Aorta (tissue), 5 donors: Measurements from ENCODE around the gene SLAMF7. TPM values are rescaled to one million over a fixed set of nuclear protein-coding genes. Genes with fewer than 3 reads are reported as not detected.

Experiments used
- ATAC-seq: fragments of 200-7000 bp; cut with Tn5 transposase; one replicate; pipeline ENCODE4 v1.9.1; 2022; ENCODE audit warnings: moderate library complexity; ENCODE audit not compliant: low FRiP score
- DNase-seq, 2 donors: peaks; one replicate each; pipeline ENCODE4 v3.0.0-alpha.2; 2020
- H3K27ac ChIP-seq, 2 donors: one replicate each; pipeline ENCODE4 v1.5.1; 2013; ENCODE audit warnings: low read length in 2 of 2, mild to moderate bottlenecking in 2 of 2, moderate library complexity in 2 of 2, control low read depth in 1 of 2, inconsistent platforms in 1 of 2, low read depth in 1 of 2
- H3K27me3 ChIP-seq, 2 donors: one replicate each; pipeline ENCODE4 v1.6.1; 2013; ENCODE audit warnings: control low read depth in 1 of 2, low read length in 1 of 2, mild to moderate bottlenecking in 1 of 2, moderate library complexity in 1 of 2; ENCODE audit not compliant: insufficient read depth in 2 of 2, control insufficient read depth in 1 of 2
- H3K36me3 ChIP-seq, 2 donors: one replicate each; pipeline ENCODE4 v1.6.1; 2013; ENCODE audit warnings: control low read depth in 1 of 2, low read length in 1 of 2, mild to moderate bottlenecking in 1 of 2; ENCODE audit not compliant: insufficient read depth in 2 of 2, control insufficient read depth in 1 of 2
- H3K4me1 ChIP-seq, 2 donors: one replicate each; pipeline ENCODE4 v1.6.1; 2013; ENCODE audit warnings: low read length in 2 of 2, control low read depth in 1 of 2, mild to moderate bottlenecking in 1 of 2, moderate library complexity in 1 of 2; ENCODE audit not compliant: insufficient read depth in 2 of 2, control insufficient read depth in 1 of 2
- H3K4me3 ChIP-seq, 2 donors: one replicate each; pipeline ENCODE4 v1.5.1; 2013; ENCODE audit warnings: low read length in 2 of 2, control low read depth in 1 of 2, mild to moderate bottlenecking in 1 of 2
- H3K9me3 ChIP-seq: one replicate; pipeline ENCODE4 v1.6.1; 2013; ENCODE audit warnings: mild to moderate bottlenecking, low read length; ENCODE audit not compliant: control insufficient read depth
- WGBS, 2 donors: extraction: QIAGEN DNeasy Blood & Tissue Kit; methylation state at CpG; one replicate each; pipeline ENCODE4 v1.1.7; 2013; 5-methylcytosine and 5-hydroxymethylcytosine counted together
- intact Hi-C, 2 donors: fragments of 100-400 bp; cut with DNase I; formaldehyde crosslinking; loops; one replicate each; pipeline versions ENCODE4 v1.14.2 to v1.15.0; 2022
- polyA plus RNA-seq, 2 donors: library from polyadenylated mRNA; stranded (reverse); fragments of 200-250 nt; gene quantifications; one replicate each; pipeline ENCODE4 v1.2.3, GENCODE V29; 2013
- total RNA-seq, 2 donors: library from RNA; stranded (reverse); fragmentation: NEBNext Ultra II Directional; extraction: Animal tissue kit (Norgen Biotek cat#: 25700); gene quantifications; one replicate each; pipeline ENCODE4 v1.2.1, GENCODE V29; 2021
- donor health status: healthy with polysubstance abuse.
- donor health status: Bipolar disorder and iron deficiency.
- donor health status: DM: no; HTN: no; CAD: no.
- donor health status: DM: no; HTN: no; CAD: no.
- donor health status: DM: yes; HTN: yes; CAD: no.

SLAMF7 gene
- total and polyA plus RNA-seq, 4 donors: 2.5 to 8.9 (median 2.9) TPM; not detected in 1

GRCh38 chr1:160746836-160747500 lies 7.9 kb downstream of the SLAMF7 start:
- H3K9me3 ChIP-seq: no peaks in the 10 kb centered on the region
- peaks cover 0 to 2% of the 10 kb centered on the region in 2 donors for H3K27me3 ChIP-seq
- H3K36me3 ChIP-seq: no peaks in the 10 kb centered on the region
- 78 to 80% methylated on average over 7 of the region's 7 CpGs for WGBS, 2 donors
- no peak overlapping the region for H3K27ac ChIP-seq
- H3K4me3 ChIP-seq: no peak overlapping the region
- no peaks in the 10 kb centered on the region for H3K4me1 ChIP-seq
- ATAC-seq (no peak), DNase-seq (no peak)
- intact Hi-C loops: no loop called here

GRCh38 chr1:160747717-160748116 lies 8.7 kb downstream of the SLAMF7 start:
- ATAC-seq: no peak

GRCh38 chr1:160748181-160748877 lies 9.3 kb downstream of the SLAMF7 start:
- Histone ChIP-seq H3K36me3 (no peaks in the 10 kb centered on the region), H3K27me3 (peaks cover 0 to 2% of the 10 kb centered on the region in 2 donors), H3K4me1 (no peaks in the 10 kb centered on the region), H3K4me3 (no peak overlapping the region), H3K9me3 (no peaks in the 10 kb centered on the region), H3K27ac (no peak overlapping the region)
- intact Hi-C loops: no loop called here
- 85 to 89% methylated on average over 10 of the region's 10 CpGs for WGBS, 2 donors
- no peak for ATAC-seq
- DNase-seq: no peak

More at GRCh38 chr1:160747717-160748116, 8.7 kb downstream of the SLAMF7 start:
- H3K4me1 ChIP-seq: no peaks in the 10 kb centered on the region
- DNase-seq: no peak
- H3K36me3 ChIP-seq: no peaks in the 10 kb centered on the region
- no peak overlapping the region for H3K4me3 ChIP-seq
- intact Hi-C loops: no loop called here
- H3K27me3 ChIP-seq: peaks cover 0 to 2% of the 10 kb centered on the region in 2 donors
- H3K27ac ChIP-seq: no peak overlapping the region
- H3K9me3 ChIP-seq: no peaks in the 10 kb centered on the region

- Histone ChIP-seq H3K9me3 (no peaks in the 10 kb centered on the region), H3K4me1 (no peaks in the 10 kb centered on the region), H3K36me3 (no peaks in the 10 kb centered on the region), H3K27me3 (peaks cover 0 to 2% of the 10 kb centered on the region in 2 donors), H3K4me3 (no peak overlapping the region), H3K27ac (no peak overlapping the region)
- no peak for DNase-seq
- intact Hi-C loops: no loop called here
- 97 to 99% methylated on average over 1 of the region's 1 CpG for WGBS, 2 donors
- no peak for ATAC-seq
Measured at GRCh38 chr1:160748878-160749269, 9.8 kb downstream of the SLAMF7 start.

GRCh38 chr1:160750608-160751007 lies 11.6 kb downstream of the SLAMF7 start:
- H3K4me1 ChIP-seq: no peaks in the 10 kb centered on the region
- ATAC-seq (no peak), DNase-seq (no peak)
- 86 to 88% methylated on average over 2 of the region's 2 CpGs for WGBS, 2 donors
- H3K27me3 ChIP-seq: peaks cover 0 to 2% of the 10 kb centered on the region in 2 donors
- H3K36me3 ChIP-seq: no peaks in the 10 kb centered on the region
- intact Hi-C loops: no loop called here
- H3K4me3 ChIP-seq: no peak overlapping the region
- no peaks in the 10 kb centered on the region for H3K9me3 ChIP-seq
- H3K27ac ChIP-seq: no peak overlapping the region

- WGBS, 2 donors: 73 to 81% methylated on average over 3 of the region's 3 CpGs
- no peak overlapping the region for H3K4me3 ChIP-seq
- no peaks in the 10 kb centered on the region for H3K4me1 ChIP-seq
- no peak for DNase-seq
- intact Hi-C loops: no loop called here
- H3K9me3 ChIP-seq: no peaks in the 10 kb centered on the region
- H3K36me3 ChIP-seq: no peaks in the 10 kb centered on the region
- ATAC-seq: no peak
- no peak overlapping the region for H3K27ac ChIP-seq
- peaks cover 0 to 2% of the 10 kb centered on the region in 2 donors for H3K27me3 ChIP-seq
Measured at GRCh38 chr1:160752406-160752805, 13.4 kb downstream of the SLAMF7 start.

- intact Hi-C loops: no loop called here
- Histone ChIP-seq H3K36me3 (no peaks in the 10 kb centered on the region), H3K4me1 (no peaks in the 10 kb centered on the region), H3K9me3 (no peaks in the 10 kb centered on the region), H3K4me3 (no peak overlapping the region), H3K27ac (no peak overlapping the region), H3K27me3 (peaks cover 0 to 2% of the 10 kb centered on the region in 2 donors)
- no peak for ATAC-seq
- 16 to 18% methylated on average over 5 of the region's 5 CpGs for WGBS, 2 donors
- DNase-seq: no peak
Measured at GRCh38 chr1:160752924-160753323, 13.9 kb downstream of the SLAMF7 start.

- Histone ChIP-seq H3K27ac (no peak overlapping the region), H3K36me3 (no peaks in the 10 kb centered on the region), H3K27me3 (no peaks in the 10 kb centered on the region), H3K9me3 (no peaks in the 10 kb centered on the region), H3K4me3 (no peak overlapping the region), H3K4me1 (no peaks in the 10 kb centered on the region)
- ATAC-seq (no peak), DNase-seq (no peak)
- intact Hi-C loops: no loop called here
Measured at GRCh38 chr1:160753594-160753993, 14.5 kb downstream of the SLAMF7 start.

GRCh38 chr1:160755461-160755860 lies 16.4 kb downstream of the SLAMF7 start:
- intact Hi-C loops: no loop called here
- WGBS, 2 donors: 86 to 89% methylated on average over 2 of the region's 2 CpGs

More at GRCh38 chr1:160755461-160755860, 16.4 kb downstream of the SLAMF7 start:
- Histone ChIP-seq H3K36me3 (no peaks in the 10 kb centered on the region), H3K27me3 (no peaks in the 10 kb centered on the region), H3K9me3 (no peaks in the 10 kb centered on the region), H3K4me1 (no peaks in the 10 kb centered on the region), H3K27ac (no peak overlapping the region), H3K4me3 (no peak overlapping the region)
- ATAC-seq (no peak), DNase-seq (no peak)
